Esophagus muscularis mucosa (tissue), 4 donors: ENCODE measurements around the gene CLBA1. TPM values are rescaled to one million over a fixed set of nuclear protein-coding genes. Genes with fewer than 3 reads are reported as not detected.

Experiments used
- DNase-seq: peaks from one replicate; pipeline ENCODE4 v3.0.0-alpha.2; 2017; ENCODE audit errors: extremely low spot score
- H3K27ac ChIP-seq, 4 donors: fragments of 200-600 bp; sonication (generic); replicated peaks in 1 of 4; 1 replicate in 3 of 4; 2 replicates in 1 of 4; pipeline ENCODE4 v1.5.1; 2016 to 2019; ENCODE audit warnings: mild to moderate bottlenecking in 1 of 4
- H3K27me3 ChIP-seq, 4 donors: fragments of 200-600 bp; sonication (generic); one replicate each; pipeline versions ENCODE4 v1.5.1 to v1.6.0; 2016 to 2019
- H3K36me3 ChIP-seq, 4 donors: fragments of 200-600 bp; sonication (generic); one replicate each; pipeline ENCODE4 v1.5.1; 2016 to 2019
- H3K4me1 ChIP-seq, 4 donors: fragments of 200-600 bp; sonication (generic); one replicate each; pipeline ENCODE4 v1.5.1; 2016 to 2019
- H3K4me3 ChIP-seq, 4 donors: fragments of 200-600 bp; sonication (generic); 1 replicate in 2 of 4; 2 replicates in 2 of 4; pipeline ENCODE4 v1.5.1; 2016 to 2019; ENCODE audit warnings: mild to moderate bottlenecking in 4 of 4, moderate library complexity in 1 of 4
- H3K9me3 ChIP-seq, 4 donors: fragments of 200-600 bp; sonication (generic); 1 replicate in 3 of 4; 2 replicates in 1 of 4; pipeline ENCODE4 v1.5.1; 2016 to 2019
- EP300 ChIP-seq: sonication (generic); formaldehyde crosslinking; IDR thresholded peaks from one replicate; pipeline ENCODE4 v1.6.1; 2017; ENCODE audit warnings: antibody characterized with exemption
- POLR2A ChIP-seq: fragments of 450-650 bp; IDR thresholded peaks from one replicate; pipeline ENCODE4 v1.6.1; 2017; ENCODE audit warnings: antibody characterized with exemption, moderate library complexity, mild to moderate bottlenecking, low read depth
- POLR2AphosphoS5 ChIP-seq, 2 donors: sonication (generic); formaldehyde crosslinking; IDR thresholded peaks; one replicate each; pipeline ENCODE4 v1.6.1; 2017; ENCODE audit warnings: antibody characterized with exemption in 2 of 2
- WGBS: methylation state at CpG from one replicate; pipeline ENCODE4 v1.1.5; 2018; 5-methylcytosine and 5-hydroxymethylcytosine counted together
- intact Hi-C: fragments of 100-400 bp; cut with DNase I; formaldehyde crosslinking; loops from one replicate; pipeline ENCODE4 v1.15.1; 2023
- total RNA-seq, 4 donors: library from RNA; depleted of rRNA; stranded (reverse); fragments of >200 nt; gene quantifications; one replicate each; pipeline versions ENCODE4 v1.1.0 to v1.2.1, GENCODE V29; 2016
- TF ChIP-seq, protein P1 (sequence below), 3 experiments: fragments of 200-600 bp in 2 of 3; fragments of 450-650 bp in 1 of 3; sonication (generic) in 2 of 3; IDR thresholded peaks; one replicate each; pipeline ENCODE4 v1.5.1; 2017 to 2019; ENCODE audit warnings: antibody characterized with exemption in 3 of 3, mild to moderate bottlenecking in 2 of 3, moderate library complexity in 1 of 3

Gene CLBA1
- total RNA-seq, 4 donors from 2014 or later, result 3.7 to 9.8 (median 6.7) TPM

DNA sequence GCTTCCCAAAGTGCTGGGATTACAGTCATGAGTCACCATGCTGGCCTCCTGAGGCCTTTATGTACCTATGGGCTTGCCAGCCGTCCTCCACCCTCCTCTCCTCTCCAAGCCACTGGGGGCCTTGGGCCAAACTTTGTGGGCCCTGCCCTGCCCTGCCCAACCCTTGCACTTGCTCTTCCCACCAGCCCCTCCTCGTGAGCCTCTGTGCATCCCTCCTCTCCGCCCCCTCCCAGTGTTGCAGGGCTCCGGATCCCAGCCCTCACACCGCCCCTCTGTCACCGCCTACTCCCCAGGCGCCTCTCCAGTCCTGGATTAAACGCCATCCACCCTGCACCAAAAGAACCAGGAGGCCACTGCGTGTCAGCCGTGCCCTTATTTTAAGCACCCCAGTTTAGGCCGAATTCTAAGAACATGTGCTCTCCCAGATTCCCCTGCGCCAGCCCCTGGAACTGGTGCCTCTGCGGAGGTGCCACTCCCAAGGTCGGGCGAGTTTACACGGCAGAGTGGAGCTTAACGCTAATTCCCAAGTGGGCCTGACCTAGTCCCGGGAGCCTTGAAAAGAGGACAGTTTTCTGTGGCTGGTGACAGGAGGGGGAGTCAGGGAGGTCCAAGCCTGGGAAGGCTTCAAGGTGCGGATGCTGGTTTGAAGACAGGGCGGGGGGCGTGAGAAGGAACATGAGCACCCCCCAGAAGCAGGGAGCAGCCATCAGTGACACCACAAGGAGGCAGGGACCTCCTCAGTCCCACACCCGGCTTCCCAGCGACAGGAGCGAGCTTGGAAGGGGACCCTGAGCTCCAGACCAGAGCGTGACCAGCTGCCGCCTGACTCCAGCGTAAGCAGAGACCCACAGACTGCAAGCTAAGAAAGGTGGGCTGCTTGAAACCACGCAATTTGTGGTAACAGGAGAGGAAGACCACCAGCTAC lies 56.5 kb downstream of the CLBA1 start:
- no peak for DNase-seq
- WGBS, result 91% methylated on average over 22 of the region's 28 CpGs
- H3K4me3 ChIP-seq, result no peak overlapping the region
- no peaks in the 10 kb centered on the region for H3K36me3 ChIP-seq
- TF ChIP-seq POLR2A (no peak), EP300 (no peak), POLR2AphosphoS5 (IDR thresholded peaks at IDR 0.05) (no peak)
- TF ChIP-seq, protein P1, sequence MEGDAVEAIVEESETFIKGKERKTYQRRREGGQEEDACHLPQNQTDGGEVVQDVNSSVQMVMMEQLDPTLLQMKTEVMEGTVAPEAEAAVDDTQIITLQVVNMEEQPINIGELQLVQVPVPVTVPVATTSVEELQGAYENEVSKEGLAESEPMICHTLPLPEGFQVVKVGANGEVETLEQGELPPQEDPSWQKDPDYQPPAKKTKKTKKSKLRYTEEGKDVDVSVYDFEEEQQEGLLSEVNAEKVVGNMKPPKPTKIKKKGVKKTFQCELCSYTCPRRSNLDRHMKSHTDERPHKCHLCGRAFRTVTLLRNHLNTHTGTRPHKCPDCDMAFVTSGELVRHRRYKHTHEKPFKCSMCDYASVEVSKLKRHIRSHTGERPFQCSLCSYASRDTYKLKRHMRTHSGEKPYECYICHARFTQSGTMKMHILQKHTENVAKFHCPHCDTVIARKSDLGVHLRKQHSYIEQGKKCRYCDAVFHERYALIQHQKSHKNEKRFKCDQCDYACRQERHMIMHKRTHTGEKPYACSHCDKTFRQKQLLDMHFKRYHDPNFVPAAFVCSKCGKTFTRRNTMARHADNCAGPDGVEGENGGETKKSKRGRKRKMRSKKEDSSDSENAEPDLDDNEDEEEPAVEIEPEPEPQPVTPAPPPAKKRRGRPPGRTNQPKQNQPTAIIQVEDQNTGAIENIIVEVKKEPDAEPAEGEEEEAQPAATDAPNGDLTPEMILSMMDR (IDR thresholded peaks at IDR 0.05), result no peak
- H3K9me3 ChIP-seq, result no peaks in the 10 kb centered on the region
- peaks cover 3 to 19% (median 7%) of the 10 kb centered on the region in 4 donors for H3K4me1 ChIP-seq
- intact Hi-C loops, result loop anchor here (2.0 kb wide), 1 partner anchor 39 kb away; no protein-coding TSS in a partner anchor
- H3K27me3 ChIP-seq, result peaks cover 0 to under 1% (median 0%) of the 10 kb centered on the region in 4 donors
- no peak overlapping the region for H3K27ac ChIP-seq

DNA sequence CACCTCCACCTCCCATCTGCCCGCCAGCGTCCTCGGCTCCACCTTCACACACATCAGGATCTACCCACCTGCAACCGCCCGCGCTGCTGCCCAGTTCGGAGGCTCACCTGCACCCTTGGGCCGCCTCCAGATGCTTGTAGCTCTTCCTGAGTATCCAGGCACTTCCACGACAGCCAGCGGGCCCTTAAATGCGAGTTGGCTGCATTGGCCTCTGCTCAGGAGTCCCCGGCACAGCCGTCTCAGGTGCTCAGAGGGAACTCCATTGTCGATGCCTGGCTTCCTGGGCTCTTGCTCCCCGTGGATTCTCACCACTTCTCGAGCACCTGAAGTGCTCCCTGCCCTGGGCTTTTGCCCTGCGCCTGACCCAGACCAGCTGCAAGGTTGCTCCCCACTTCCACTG lies 57.2 kb downstream of the CLBA1 start:
- H3K27ac ChIP-seq, result no peak overlapping the region
- TF ChIP-seq EP300 (no peak), POLR2A (no peak), POLR2AphosphoS5 (IDR thresholded peaks at IDR 0.05) (no peak)
- TF ChIP-seq, protein P1 (IDR thresholded peaks at IDR 0.05), result no peak
- H3K27me3 ChIP-seq, result peaks cover 0 to 6% (median 0%) of the 10 kb centered on the region in 4 donors
- no peaks in the 10 kb centered on the region for H3K9me3 ChIP-seq
- H3K4me1 ChIP-seq, result peaks cover 3 to 19% (median 7%) of the 10 kb centered on the region in 4 donors
- WGBS, result 90% methylated on average over 17 of the region's 17 CpGs
- H3K4me3 ChIP-seq, result no peak overlapping the region
- DNase-seq, result no peak
- intact Hi-C loops, result no loop called here
- no peaks in the 10 kb centered on the region for H3K36me3 ChIP-seq

DNA sequence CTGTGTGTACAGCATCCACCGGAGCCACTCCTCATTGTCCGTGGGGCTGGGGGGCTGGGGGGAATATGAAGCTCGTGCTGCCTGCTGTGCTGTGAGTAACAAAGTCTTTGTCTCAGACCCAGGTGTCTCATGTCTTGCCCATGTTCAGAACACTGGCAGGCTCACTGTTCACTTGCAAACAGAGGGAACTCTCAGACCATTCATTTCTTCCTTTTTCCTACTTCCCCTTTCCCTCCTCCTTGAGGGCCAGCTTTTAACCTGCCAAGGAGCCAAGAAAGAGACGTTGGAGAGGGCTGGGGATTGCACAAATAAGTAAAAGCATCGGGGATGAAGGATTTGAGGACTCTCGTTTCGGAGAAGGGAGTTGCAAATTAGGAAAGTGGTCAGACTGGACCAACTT lies 58.1 kb downstream of the CLBA1 start:
- Histone ChIP-seq H3K4me1 (peaks cover 3 to 18% (median 7%) of the 10 kb centered on the region in 4 donors), H3K27ac (no peak overlapping the region), H3K36me3 (no peaks in the 10 kb centered on the region), H3K4me3 (no peak overlapping the region), H3K27me3 (peaks cover 0 to 6% (median 0%) of the 10 kb centered on the region in 4 donors), H3K9me3 (no peaks in the 10 kb centered on the region)
- WGBS, result 69% methylated on average over 7 of the region's 7 CpGs
- intact Hi-C loops, result no loop called here
- DNase-seq, result no peak
- no peak for TF ChIP-seq POLR2AphosphoS5 (IDR thresholded peaks at IDR 0.05)
- TF ChIP-seq EP300, result no peak
- TF ChIP-seq, protein P1 (IDR thresholded peaks at IDR 0.05), result no peak
- no peak for TF ChIP-seq POLR2A

Other genes with a start within 250 kb of the CLBA1 start
- gene SIVA1, start 232.6 kb upstream of the CLBA1 start, total RNA-seq, result 100 to 1,000 TPM; 207 to 324 (median 290) TPM
- gene AKT1, start 190.0 kb upstream of the CLBA1 start, total RNA-seq, result 100 to 1,000 TPM; 162 to 267 (median 187) TPM
- gene ZBTB42, start 184.7 kb upstream of the CLBA1 start, total RNA-seq, result 1 to 10 TPM; 2.5 to 6.4 (median 4.9) TPM
- gene CEP170B, start 120.5 kb upstream of the CLBA1 start, total RNA-seq, result 10 to 100 TPM; 24.1 to 70.6 (median 45.7) TPM
- gene PLD4, start 60.9 kb upstream of the CLBA1 start, total RNA-seq, result under 1 TPM; under 0.01 to 0.50 (median 0.15) TPM
- 100 to 1,000 TPM in 3 of 4 donors, 10 to 100 TPM in 1; 95.3 to 277 (median 195) TPM for gene AHNAK2, start 7.4 kb upstream of the CLBA1 start, total RNA-seq
- gene CDCA4, start 35.3 kb downstream of the CLBA1 start, total RNA-seq, result 1 to 10 TPM; 5.0 to 8.0 (median 6.0) TPM
- gene GPR132, start 79.6 kb downstream of the CLBA1 start, total RNA-seq, result 1 to 10 TPM; 1.2 to 8.0 (median 2.1) TPM
- 10 to 100 TPM in 3 of 4 donors, 1 to 10 TPM in 1; 5.0 to 19.0 (median 13.9) TPM for gene JAG2, start 183.0 kb downstream of the CLBA1 start, total RNA-seq
- 1 to 10 TPM; 2.1 to 6.2 (median 5.8) TPM for gene NUDT14, start 195.5 kb downstream of the CLBA1 start, total RNA-seq